NCI-H1694 treated with DMSO at 0.1 percent for 48 hours (cell line): ENCODE results near the gene PCTP.
A peak's percentile ranks its signal among the peaks of the same experiment; 100 is the strongest.

Experiments used
- DNase-seq: peaks from one replicate; lab custom pipeline; 2025; lab: John Stamatoyannopoulos, UW

The PCTP gene

GRCh38 chr17:55806745-55807495 lies 56.1 kb downstream of the PCTP start:
- no peak for DNase-seq

GRCh38 chr17:55811536-55811935 lies 60.7 kb downstream of the PCTP start:
- no peak for DNase-seq

DNA sequence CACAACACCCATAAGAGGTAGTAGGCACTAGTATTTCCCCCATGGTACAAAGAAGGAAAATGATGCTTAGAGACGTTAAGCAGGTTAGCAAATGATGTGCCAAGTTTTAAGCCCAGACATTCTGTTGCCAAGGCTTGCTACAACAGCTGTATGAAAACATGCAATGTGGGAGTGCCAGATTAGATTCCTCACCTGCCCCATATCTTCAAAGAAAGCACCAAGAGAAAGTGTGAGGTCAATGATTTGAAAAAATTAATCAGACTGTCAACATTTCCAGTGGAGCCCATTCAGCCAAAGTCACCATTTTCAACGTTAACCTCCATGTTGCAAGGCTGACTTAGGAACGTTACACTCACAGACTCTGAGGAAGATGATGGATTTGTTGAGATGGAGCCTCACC lies 61.5 kb downstream of the PCTP start:
- no peak for DNase-seq

DNA sequence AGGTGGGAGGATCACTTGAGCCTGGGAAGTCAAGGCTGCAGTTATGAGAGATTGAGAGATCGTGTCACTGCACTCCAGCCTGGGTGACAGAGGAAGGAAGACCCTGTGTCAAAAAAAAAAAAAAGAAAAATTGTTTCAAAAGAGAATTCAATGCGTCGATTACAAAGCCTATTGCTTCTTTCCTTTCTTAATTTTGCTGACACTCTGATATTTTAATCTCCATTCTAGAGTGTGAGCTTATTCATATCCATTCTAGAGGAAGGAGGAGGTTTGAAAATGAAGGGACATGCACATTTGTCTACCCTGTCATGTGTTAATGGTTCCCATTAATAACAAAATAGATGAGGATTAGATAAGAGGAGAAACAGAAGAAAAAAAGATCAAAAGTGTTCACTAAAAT lies 63.1 kb downstream of the PCTP start:
- no peak for DNase-seq

- DNase-seq = no peak
Observed at GRCh38 chr17:55814377-55814776, 63.5 kb downstream of the PCTP start.

GRCh38 chr17:55816532-55817396 lies 65.9 kb downstream of the PCTP start:
- DNase-seq = no peak

GRCh38 chr17:55817397-55817709 lies 66.5 kb downstream of the PCTP start:
- no peak for DNase-seq

DNA sequence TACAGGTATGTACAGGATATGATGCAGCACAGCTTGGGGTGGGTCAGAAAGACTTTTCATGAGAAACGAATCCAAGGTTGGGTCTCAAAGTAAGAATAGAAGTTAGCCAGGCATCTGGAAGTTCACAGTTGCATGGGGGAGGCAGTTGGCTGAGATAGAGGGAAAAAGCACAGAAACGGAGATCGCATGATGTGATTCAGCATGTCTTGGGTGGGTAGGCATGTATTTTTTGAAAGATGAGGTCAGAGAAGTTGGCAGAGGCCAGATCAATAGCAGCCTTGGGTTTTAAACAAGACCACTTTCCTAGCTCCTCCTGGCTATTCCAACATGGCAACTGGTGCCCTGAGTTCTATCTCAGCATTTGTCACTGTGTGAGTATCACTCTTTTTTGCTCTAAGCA lies 67.2 kb downstream of the PCTP start:
- DNase-seq = no peak

DNA sequence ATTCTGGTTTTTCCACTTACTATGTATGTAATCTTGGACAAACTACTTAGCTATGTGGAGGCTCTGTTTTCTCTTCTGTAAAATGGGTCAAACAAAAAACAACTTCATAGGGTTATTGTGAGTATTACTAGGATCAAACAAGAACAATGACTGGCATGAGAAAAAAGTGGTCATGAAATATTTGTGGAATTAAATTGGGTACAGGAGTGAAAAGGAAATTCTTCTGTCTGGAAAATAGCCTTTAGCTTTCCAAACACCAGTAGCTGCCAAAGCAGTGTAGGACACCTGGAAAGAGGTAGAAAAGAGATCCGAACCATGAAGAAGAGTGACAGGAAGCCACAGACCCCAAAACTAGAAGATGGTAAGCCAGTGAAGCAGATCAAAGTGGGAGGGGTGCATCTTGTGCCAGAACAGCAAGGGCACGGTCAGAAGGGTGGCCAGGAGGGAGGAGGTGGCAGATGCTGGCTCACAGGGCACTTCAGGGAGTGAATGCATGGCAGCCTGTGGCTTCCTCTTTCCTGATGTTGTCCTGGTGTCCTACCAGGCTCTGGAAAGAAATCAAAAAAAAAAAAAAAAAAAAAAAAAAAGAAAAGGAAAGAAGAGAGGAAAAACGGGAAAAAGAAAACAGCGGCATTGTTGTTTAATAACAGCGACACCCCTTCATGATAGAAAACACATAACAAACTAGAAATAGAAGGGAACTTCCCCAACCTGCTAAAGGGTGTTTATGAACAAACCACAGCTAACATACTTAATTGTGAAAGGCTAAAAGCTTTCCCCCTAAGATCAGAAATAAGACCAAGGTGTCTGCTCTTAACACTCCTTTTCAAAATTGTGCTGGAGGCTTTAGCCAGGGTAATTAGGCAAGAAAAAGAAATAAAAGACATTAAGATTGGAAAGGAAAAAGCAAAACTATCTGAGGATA lies 67.9 kb downstream of the PCTP start:
- no peak for DNase-seq

GRCh38 chr17:55820675-55821074 lies 69.8 kb downstream of the PCTP start:
- DNase-seq = no peak

DNA sequence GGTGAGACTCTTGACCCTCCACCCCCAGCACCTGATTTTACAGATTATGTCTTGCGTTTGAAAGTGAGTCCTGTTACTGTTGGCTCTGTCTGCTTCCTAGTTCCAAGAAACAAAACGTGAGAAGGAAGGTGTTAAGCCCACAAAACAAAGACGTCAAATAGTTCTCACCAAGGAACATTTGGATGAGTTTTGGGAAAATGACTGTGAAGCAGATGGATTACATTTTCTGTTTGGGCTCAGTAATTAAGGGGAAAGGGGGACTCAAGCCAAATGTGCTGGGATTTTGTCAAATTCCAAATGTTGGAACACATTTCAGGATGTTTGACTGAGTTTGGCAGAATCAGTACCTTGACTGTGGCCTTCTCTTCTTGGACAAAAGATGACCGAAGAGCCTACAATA lies 71.2 kb downstream of the PCTP start:
- DNase-seq = no peak

- DNase-seq = peak; percentile 39
Observed at GRCh38 chr17:55825213-55825612, 74.4 kb downstream of the PCTP start.
